C4-2B (cell line): ENCODE data around the gene MAST4.

Source experiments
- CTCF ChIP-seq: fragments of 450-650 bp; conservative IDR thresholded peaks from 2 replicates; pipeline ENCODE4 v1.5.1; 2017; ENCODE audit warnings: mild to moderate bottlenecking
- ZFX ChIP-seq: fragments of 450-650 bp; IDR thresholded peaks from 2 replicates; pipeline ENCODE4 v1.6.1; 2017

- TF ChIP-seq CTCF (no peak), ZFX (no peak)
Observed at GRCh38 chr5:67021521-67021920, 425.3 kb downstream of the MAST4 start.
